Stimulated activated naive B cell treated with anti-CD40 and anti-IgM and Interleukin-4, amounts not matched to agents 10 μg/mL and 1 μg/mL and 100 μg/mL, for 72 hours (primary cell): ENCODE data around the gene SETD1B.

Experiments used
- ATAC-seq, 2 donors: fragments of 150-1000 bp; cut with Tn5 transposase; replicated peaks; 2 replicates each; pipeline ENCODE4 v1.10.0; 2021; ENCODE audit warnings: moderate library complexity in 1 of 2
- DNase-seq: peaks from one replicate; pipeline ENCODE4 v3.0.0; 2021
- H3K27ac Mint-ChIP-seq: one replicate; pipeline ENCODE4 v1.8.0; 2022; ENCODE audit warnings: mild to moderate bottlenecking, mixed read lengths
- H3K27me3 Mint-ChIP-seq, 2 donors: one replicate each; pipeline ENCODE4 v1.8.0; 2022; ENCODE audit warnings: mixed read lengths in 2 of 2
- H3K36me3 Mint-ChIP-seq, 2 donors: one replicate each; pipeline ENCODE4 v1.8.0; 2022; ENCODE audit warnings: mixed read lengths in 2 of 2, mild to moderate bottlenecking in 1 of 2
- H3K4me1 Mint-ChIP-seq, 2 donors: one replicate each; pipeline ENCODE4 v1.8.0; 2022; ENCODE audit warnings: mixed read lengths in 2 of 2, mild to moderate bottlenecking in 1 of 2
- H3K4me3 Mint-ChIP-seq, 2 donors: one replicate each; pipeline ENCODE4 v1.8.0; 2022; ENCODE audit warnings: mild to moderate bottlenecking in 2 of 2, mixed read lengths in 2 of 2, moderate library complexity in 1 of 2
- H3K9me3 Mint-ChIP-seq, 2 donors: one replicate each; pipeline ENCODE4 v1.8.0; 2022; ENCODE audit warnings: mixed read lengths in 2 of 2, mild to moderate bottlenecking in 1 of 2

SETD1B gene

DNA sequence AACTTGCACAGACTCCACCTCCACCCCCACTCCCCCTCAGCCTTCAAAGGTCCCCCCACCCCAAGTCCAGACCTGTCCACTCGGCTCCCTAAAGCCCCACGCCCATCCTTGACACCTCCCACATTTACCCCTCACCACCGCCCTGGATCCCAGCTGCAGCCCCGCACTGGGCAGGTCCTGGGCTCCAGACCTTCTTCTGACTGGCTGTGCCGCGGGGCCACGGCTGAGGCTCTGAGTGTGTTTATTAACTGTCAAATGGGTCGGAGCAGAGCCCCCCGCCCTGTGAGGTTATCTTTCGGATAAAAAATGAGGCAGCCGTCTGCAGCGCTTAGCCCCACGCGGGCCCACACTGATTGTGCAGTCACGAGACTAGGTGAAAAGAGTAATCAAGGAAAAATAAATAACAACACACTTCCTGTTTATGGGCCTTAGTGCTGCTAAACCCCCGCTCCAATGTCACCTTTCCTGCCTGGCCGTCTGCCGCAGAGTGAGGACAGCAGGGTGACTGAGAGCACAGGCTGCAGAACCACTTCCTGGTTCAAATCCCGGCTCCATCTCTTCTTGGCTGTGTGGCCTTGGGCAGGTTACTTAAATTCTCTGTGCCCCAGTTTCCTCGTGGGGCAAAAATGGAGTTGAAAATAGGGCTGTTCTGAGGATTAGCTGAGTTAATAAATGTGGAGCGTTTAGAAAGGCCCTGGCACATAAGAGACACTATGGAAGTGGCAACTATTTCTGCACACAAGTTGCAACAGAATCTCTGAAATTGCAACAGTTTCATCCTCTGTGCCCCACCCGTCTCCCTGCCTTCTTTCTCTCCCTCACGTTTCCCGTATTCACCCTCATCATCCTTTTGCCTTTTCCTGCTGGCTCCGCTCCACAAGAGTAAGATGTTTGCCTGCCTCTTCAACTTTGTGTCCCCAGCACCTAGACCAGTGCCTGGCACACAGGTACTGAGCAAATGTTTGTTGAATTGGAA lies 9.4 kb downstream of the SETD1B start:
- ATAC-seq (no peak), DNase-seq (no peak)
- peaks cover 29 to 48% of the 10 kb centered on the region in 2 donors for H3K4me1 Mint-ChIP-seq
- H3K4me3 Mint-ChIP-seq, result peak overlapping the region; percentile 87 to 91
- no peaks in the 10 kb centered on the region for H3K9me3 Mint-ChIP-seq
- H3K27ac Mint-ChIP-seq, result peak overlapping the region; percentile 20
- peaks cover 65 to 69% of the 10 kb centered on the region in 2 donors for H3K36me3 Mint-ChIP-seq
- H3K27me3 Mint-ChIP-seq, result no peaks in the 10 kb centered on the region

DNA sequence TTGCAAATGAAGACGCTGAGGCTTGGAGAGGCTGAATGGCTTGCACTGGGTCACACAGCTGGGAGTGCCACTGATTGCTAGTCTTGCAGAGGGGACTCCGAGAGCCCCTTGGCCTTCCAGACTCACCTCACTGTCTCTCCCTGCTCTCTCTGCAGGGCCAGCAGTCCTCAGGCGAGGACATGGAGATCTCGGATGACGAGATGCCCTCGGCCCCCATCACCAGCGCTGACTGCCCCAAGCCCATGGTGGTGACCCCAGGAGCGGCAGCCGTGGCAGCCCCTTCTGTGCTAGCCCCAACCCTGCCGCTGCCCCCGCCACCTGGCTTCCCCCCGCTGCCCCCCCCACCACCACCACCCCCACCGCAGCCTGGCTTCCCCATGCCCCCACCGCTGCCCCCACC lies 10.1 kb downstream of the SETD1B start:
- H3K27me3 Mint-ChIP-seq, result no peaks in the 10 kb centered on the region
- H3K4me1 Mint-ChIP-seq, result peaks cover 26 to 43% of the 10 kb centered on the region in 2 donors
- no peak overlapping the region for H3K27ac Mint-ChIP-seq
- DNase-seq, result no peak
- H3K36me3 Mint-ChIP-seq, result peaks cover 58 to 64% of the 10 kb centered on the region in 2 donors
- no peaks in the 10 kb centered on the region for H3K9me3 Mint-ChIP-seq
- no peak overlapping the region for H3K4me3 Mint-ChIP-seq
- no peak for ATAC-seq

DNA sequence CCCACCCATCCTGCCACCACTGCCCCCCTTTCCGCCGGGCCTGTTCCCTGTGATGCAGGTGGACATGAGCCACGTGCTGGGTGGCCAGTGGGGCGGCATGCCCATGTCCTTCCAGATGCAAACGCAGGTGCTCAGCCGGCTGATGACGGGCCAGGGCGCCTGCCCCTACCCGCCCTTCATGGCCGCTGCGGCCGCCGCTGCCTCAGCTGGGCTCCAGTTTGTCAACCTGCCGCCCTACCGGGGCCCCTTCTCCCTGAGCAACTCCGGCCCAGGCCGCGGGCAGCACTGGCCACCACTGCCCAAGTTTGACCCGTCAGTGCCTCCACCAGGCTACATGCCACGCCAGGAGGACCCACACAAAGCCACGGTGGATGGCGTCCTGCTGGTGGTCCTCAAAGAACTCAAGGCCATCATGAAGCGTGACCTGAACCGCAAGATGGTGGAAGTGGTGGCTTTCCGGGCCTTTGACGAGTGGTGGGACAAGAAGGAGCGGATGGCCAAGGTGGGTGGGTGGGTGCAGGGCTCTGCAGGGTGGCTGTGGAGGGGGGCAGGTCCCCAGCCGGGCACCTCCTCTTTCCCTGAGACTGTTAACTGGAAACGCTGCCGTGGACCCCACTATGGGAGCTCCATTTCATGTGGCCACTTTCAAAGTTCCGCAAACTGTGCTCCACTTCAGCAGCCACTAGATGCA lies 10.8 kb downstream of the SETD1B start:
- DNase-seq, result no peak
- no peak for ATAC-seq
- H3K36me3 Mint-ChIP-seq, result peaks cover 58 to 63% of the 10 kb centered on the region in 2 donors
- peaks cover 30 to 43% of the 10 kb centered on the region in 2 donors for H3K4me1 Mint-ChIP-seq
- H3K4me3 Mint-ChIP-seq, result no peak overlapping the region
- H3K27me3 Mint-ChIP-seq, result no peaks in the 10 kb centered on the region
- no peaks in the 10 kb centered on the region for H3K9me3 Mint-ChIP-seq
- peak overlapping the region; percentile 25 for H3K27ac Mint-ChIP-seq

DNA sequence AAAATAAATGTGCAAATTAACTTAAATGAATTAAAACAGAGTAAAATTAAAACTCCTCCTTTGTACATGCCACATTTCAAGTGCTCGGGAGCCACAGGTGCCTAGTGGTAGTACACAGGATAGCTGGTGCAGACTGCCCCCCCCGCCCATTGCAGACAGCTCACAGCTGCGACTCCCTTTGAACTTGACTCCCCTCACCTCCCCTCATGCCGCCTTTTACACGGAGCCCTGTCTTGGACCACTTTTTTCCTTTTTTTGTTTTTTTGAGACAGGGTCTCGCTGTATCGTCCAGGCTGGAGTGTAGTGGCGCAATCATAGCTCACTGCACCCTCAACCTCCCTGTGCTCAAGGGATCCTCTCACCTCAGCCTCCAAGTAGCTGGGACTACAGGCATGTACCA lies 11.5 kb downstream of the SETD1B start:
- no peak overlapping the region for H3K4me3 Mint-ChIP-seq
- H3K27ac Mint-ChIP-seq, result no peak overlapping the region
- peaks cover 55 to 58% of the 10 kb centered on the region in 2 donors for H3K36me3 Mint-ChIP-seq
- no peaks in the 10 kb centered on the region for H3K9me3 Mint-ChIP-seq
- no peak for ATAC-seq
- DNase-seq, result no peak
- peaks cover 30 to 39% of the 10 kb centered on the region in 2 donors for H3K4me1 Mint-ChIP-seq
- no peaks in the 10 kb centered on the region for H3K27me3 Mint-ChIP-seq

DNA sequence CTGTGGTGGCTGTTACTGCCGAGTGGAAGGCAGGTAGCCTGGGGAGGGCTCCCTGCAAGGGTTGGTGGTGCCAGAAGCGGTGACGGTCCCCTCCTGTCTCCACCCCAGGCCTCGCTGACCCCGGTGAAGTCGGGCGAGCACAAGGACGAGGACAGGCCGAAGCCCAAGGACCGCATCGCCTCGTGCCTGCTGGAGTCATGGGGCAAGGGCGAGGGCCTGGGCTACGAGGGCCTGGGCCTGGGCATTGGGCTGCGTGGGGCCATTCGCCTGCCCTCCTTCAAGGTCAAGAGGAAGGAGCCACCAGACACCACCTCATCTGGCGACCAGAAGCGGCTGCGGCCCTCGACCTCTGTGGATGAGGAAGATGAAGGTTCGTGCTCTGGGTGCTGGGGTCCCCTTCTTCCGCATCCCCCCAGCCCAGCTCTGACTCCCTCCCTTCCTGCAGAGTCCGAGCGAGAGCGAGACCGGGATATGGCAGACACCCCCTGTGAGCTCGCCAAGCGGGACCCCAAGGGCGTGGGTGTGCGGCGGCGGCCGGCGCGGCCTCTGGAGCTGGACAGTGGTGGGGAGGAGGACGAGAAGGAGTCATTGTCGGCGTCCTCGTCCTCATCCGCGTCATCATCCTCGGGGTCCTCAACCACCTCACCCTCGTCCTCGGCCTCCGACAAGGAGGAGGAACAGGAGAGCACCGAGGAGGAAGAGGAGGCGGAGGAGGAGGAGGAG lies 13.3 kb downstream of the SETD1B start:
- DNase-seq (no peak), ATAC-seq (no peak)
- Mint-ChIP-seq H3K4me1 (peaks cover 19 to 23% of the 10 kb centered on the region in 2 donors), H3K9me3 (no peaks in the 10 kb centered on the region), H3K36me3 (peaks cover 45 to 54% of the 10 kb centered on the region in 2 donors), H3K27ac (no peak overlapping the region), H3K27me3 (no peaks in the 10 kb centered on the region), H3K4me3 (no peak overlapping the region)

DNA sequence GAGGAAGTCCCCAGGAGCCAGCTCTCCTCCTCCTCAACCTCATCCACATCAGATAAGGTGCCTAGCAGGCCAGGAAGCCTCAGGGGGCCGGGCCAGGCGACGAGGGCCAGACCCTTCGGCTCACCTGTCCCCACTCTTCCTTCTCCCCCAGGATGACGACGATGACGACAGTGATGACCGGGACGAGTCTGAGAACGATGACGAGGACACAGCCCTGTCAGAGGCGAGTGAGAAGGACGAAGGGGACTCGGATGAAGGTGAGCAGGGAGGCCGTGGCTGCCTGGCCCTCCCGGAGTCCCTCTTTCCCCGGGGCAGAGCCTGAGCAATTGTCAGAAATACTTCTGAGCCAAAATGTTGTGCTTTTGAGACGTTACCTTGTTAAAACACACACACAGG lies 13.8 kb downstream of the SETD1B start:
- Mint-ChIP-seq H3K27ac (no peak overlapping the region), H3K36me3 (peaks cover 41 to 51% of the 10 kb centered on the region in 2 donors), H3K9me3 (no peaks in the 10 kb centered on the region), H3K4me3 (no peak overlapping the region), H3K27me3 (no peaks in the 10 kb centered on the region), H3K4me1 (peaks cover 16 to 18% of the 10 kb centered on the region in 2 donors)
- DNase-seq, result no peak
- no peak for ATAC-seq

DNA sequence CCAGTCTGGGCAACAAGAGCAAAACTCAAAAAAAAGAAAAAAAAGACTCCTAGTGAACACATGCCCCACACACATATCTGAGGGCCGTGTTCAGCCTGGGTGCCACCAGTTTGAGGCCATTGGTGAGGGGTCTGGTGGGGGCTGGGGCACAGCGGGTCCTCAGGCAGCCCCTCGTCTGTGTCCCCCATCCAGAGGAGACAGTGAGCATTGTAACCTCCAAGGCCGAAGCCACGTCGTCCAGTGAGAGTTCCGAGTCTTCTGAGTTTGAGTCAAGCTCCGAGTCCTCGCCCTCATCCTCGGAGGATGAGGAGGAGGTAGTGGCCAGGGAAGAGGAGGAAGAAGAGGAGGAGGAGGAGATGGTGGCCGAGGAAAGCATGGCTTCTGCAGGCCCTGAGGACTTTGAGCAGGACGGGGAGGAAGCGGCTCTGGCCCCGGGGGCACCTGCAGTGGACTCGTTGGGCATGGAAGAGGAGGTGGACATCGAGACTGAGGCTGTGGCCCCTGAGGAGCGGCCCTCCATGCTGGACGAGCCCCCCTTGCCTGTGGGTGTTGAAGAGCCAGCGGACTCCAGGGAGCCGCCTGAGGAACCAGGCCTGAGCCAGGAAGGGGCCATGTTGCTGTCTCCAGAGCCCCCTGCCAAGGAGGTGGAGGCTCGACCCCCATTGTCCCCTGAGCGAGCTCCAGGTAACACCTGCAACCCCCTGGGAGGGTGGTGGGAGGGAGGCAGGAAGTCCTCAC lies 15.6 kb downstream of the SETD1B start:
- DNase-seq (no peak), ATAC-seq (no peak)
- Mint-ChIP-seq H3K27me3 (no peaks in the 10 kb centered on the region), H3K9me3 (no peaks in the 10 kb centered on the region), H3K4me1 (peaks cover 6 to 10% of the 10 kb centered on the region in 2 donors), H3K36me3 (peaks cover 37 to 47% of the 10 kb centered on the region in 2 donors), H3K27ac (peak overlapping the region; percentile 60), H3K4me3 (no peak overlapping the region)

DNA sequence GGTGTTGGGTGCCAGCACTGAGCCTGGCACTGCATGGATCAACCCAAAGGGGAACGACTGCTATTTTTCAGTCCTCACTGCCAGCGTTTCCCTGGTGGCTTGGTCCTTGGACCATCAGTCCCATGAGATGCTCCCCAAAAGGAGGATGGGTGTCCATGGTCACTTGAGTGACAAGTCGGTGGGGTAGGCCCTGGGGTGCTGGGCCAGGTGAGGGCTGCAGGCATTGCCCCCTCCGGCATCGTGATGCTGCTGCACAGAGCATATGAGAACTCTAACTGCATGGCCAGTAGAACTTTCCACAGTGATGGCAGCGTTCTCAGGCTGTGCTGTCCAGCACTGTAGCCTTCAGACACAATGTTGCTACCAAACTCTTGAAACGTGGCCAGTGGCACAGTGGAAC lies 16.2 kb downstream of the SETD1B start:
- no peak for DNase-seq
- Mint-ChIP-seq H3K36me3 (peaks cover 37 to 46% of the 10 kb centered on the region in 2 donors), H3K9me3 (no peaks in the 10 kb centered on the region), H3K4me1 (peaks cover 6 to 10% of the 10 kb centered on the region in 2 donors), H3K4me3 (no peak overlapping the region), H3K27me3 (no peaks in the 10 kb centered on the region), H3K27ac (no peak overlapping the region)
- no peak for ATAC-seq

DNA sequence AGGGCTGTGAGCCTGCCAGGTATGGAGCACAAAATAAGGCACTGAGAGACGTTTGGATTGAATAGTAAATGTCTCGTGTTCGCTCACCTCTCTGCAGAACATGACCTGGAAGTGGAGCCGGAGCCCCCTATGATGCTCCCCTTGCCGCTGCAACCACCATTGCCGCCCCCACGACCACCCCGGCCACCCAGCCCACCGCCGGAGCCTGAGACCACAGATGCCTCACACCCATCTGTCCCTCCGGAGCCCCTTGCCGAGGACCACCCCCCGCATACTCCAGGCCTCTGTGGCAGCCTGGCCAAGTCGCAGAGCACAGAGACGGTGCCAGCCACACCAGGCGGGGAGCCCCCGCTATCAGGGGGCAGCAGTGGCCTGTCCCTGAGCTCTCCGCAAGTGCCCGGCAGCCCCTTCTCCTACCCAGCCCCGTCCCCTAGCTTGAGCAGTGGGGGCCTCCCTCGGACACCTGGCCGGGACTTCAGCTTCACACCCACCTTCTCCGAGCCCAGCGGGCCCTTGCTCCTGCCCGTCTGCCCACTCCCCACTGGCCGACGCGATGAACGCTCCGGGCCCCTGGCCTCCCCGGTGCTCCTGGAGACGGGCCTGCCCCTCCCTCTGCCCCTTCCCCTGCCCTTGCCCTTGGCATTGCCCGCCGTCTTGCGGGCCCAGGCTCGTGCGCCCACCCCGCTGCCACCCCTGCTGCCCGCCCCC lies 18.7 kb downstream of the SETD1B start:
- Mint-ChIP-seq H3K9me3 (no peaks in the 10 kb centered on the region), H3K4me3 (no peak overlapping the region), H3K36me3 (peaks cover 35 to 49% of the 10 kb centered on the region in 2 donors), H3K4me1 (peaks cover 3 to 20% of the 10 kb centered on the region in 2 donors), H3K27ac (no peak overlapping the region), H3K27me3 (no peaks in the 10 kb centered on the region)
- no peak for DNase-seq
- ATAC-seq, result no peak

DNA sequence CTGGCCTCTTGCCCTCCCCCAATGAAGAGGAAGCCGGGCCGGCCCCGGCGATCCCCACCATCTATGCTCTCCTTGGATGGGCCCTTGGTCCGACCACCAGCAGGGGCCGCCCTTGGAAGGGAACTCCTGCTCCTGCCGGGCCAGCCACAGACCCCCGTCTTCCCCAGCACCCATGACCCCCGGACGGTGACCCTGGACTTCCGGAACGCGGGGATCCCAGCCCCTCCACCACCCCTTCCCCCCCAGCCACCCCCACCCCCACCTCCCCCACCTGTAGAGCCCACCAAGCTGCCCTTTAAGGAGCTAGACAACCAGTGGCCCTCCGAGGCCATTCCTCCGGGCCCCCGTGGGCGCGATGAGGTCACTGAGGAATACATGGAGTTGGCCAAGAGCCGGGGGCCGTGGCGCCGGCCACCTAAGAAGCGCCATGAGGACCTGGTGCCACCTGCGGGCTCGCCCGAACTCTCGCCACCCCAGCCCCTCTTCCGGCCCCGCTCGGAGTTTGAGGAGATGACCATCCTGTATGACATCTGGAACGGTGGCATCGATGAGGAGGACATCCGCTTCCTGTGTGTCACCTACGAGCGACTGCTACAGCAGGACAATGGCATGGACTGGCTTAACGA lies 19.4 kb downstream of the SETD1B start:
- Mint-ChIP-seq H3K36me3 (peaks cover 32 to 44% of the 10 kb centered on the region in 2 donors), H3K27ac (no peak overlapping the region), H3K4me1 (peaks cover 3 to 21% of the 10 kb centered on the region in 2 donors)

DNA sequence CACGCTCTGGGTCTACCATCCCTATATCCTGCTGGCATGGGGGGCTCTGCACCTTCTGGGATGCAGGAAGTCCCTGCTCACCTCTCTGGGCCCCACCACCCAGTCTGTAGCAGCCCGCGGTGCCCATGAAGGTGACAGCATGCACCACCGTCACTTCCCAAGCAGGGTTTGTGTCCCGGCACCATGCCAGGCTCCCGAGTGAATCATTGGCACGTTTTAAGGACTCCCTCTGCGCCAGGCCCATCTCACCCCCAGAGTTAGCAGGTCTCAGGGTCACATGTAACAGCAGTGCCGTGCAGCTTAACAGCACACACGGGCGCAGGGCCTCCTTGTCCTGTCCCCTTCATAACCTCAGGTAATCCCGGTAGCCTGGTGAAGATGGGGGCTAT lies 19.9 kb downstream of the SETD1B start:
- H3K4me1 Mint-ChIP-seq, result peaks cover 5 to 26% of the 10 kb centered on the region in 2 donors

More for the DNA sequence above, 19.4 kb downstream of the SETD1B start:
- Mint-ChIP-seq H3K9me3 (no peaks in the 10 kb centered on the region), H3K4me3 (no peak overlapping the region), H3K27me3 (no peaks in the 10 kb centered on the region)
- no peak for DNase-seq
- no peak for ATAC-seq

DNA sequence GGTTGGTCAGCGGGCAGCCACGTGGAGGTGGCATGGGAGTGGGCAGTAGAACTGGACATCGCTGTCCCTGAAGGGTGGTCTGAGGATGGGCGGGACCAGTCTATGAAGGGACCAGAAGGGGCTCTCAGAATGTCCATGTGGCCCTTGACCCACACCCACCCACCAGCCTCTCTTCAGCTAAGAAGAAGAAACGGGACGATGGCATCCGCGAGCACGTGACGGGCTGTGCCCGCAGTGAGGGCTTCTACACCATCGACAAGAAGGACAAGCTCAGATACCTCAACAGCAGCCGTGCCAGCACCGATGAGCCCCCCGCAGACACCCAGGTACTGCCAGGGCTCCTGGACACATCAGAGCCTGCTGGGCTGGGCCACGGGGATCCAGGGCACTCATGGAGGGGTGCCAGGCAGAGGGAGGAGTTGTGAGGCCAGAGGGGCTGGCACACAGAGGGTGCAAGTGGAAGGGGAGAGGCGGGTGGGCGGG lies 21.3 kb downstream of the SETD1B start:
- Mint-ChIP-seq H3K27ac (no peak overlapping the region), H3K4me1 (peaks cover 3 to 23% of the 10 kb centered on the region in 2 donors), H3K36me3 (peaks cover 39 to 53% of the 10 kb centered on the region in 2 donors), H3K27me3 (no peaks in the 10 kb centered on the region), H3K4me3 (peak overlapping the region in 1 of 2 donors; percentile 8), H3K9me3 (no peaks in the 10 kb centered on the region)
- ATAC-seq, result no peak
- DNase-seq, result no peak

More for the DNA sequence above, 19.9 kb downstream of the SETD1B start:
- Mint-ChIP-seq H3K27me3 (no peaks in the 10 kb centered on the region), H3K9me3 (no peaks in the 10 kb centered on the region), H3K27ac (no peak overlapping the region), H3K4me3 (no peak overlapping the region), H3K36me3 (peaks cover 37 to 49% of the 10 kb centered on the region in 2 donors)
- ATAC-seq (no peak), DNase-seq (no peak)
